GM12878 (cell line): Measurements from ENCODE around the gene EEF1A1. TPM values are rescaled to one million over a fixed set of nuclear protein-coding genes. Genes with fewer than 3 reads are reported as not detected.

ENCODE experiments used
- ATAC-seq: fragments of 200-7000 bp; cut with Tn5 transposase; 3 replicates; pipeline ENCODE4 v1.9.1; 2020; ENCODE audit warnings: mild to moderate bottlenecking, moderate library complexity
- BruUV-seq: library from RNA; stranded (reverse); fragments of 400-500 nt; replicated peaks from 2 replicates; lab custom pipeline; 2021; lab: Mats Ljungman, UMichigan
- CTCF ChIA-PET: fragments of 300-600 bp; sonication (Branson Sonifier 250); formaldehyde crosslinking; extraction: SDS; loops from one replicate; lab custom pipeline; 2021; ENCODE audit warnings: inconsistent platforms; lab: Yijun Ruan, JAX
- POLR2A ChIA-PET: fragments of 350-600 bp; formaldehyde crosslinking; extraction: SDS; loops from one replicate; lab custom pipeline; 2021; ENCODE audit warnings: inconsistent platforms; lab: Charles Lee
- RAD21 ChIA-PET: fragments of 300-600 bp; sonication (Branson Sonifier 250); formaldehyde crosslinking; loops from one replicate; lab custom pipeline; 2023; ENCODE audit warnings: antibody characterized with exemption; ENCODE audit not compliant: unreplicated experiment; lab: Charles Lee
- SMC1A ChIA-PET: fragments of 300-600 bp; sonication (Branson Sonifier 250); formaldehyde crosslinking; loops from one replicate; lab custom pipeline; 2023; ENCODE audit not compliant: unreplicated experiment, uncharacterized antibody; lab: Charles Lee
- DNase-seq: peaks from one replicate; pipeline ENCODE4 v3.0.0-alpha.2; 2011; ENCODE audit warnings: low read depth, low spot score
- FAIRE-seq: peaks from 3 replicates; lab custom pipeline; 2011; peaks lifted over from hg19 to GRCh38; lab: Jason Lieb, UNC
- H2AFZ ChIP-seq: 2 replicates; pipeline ENCODE4 v1.6.0; 2011; ENCODE audit warnings: low read depth, low read length, control low read depth; ENCODE audit not compliant: control insufficient read depth
- H3K27ac ChIP-seq: 2 replicates; pipeline ENCODE4 v1.5.1; 2011; ENCODE audit warnings: control low read depth; ENCODE audit not compliant: control insufficient read depth, insufficient read depth
- H3K27me3 ChIP-seq, 2 experiments: replicated peaks in 1 of 2; 2 replicates each; pipeline versions ENCODE4 v1.6.0 to v1.6.1; 2011; ENCODE audit warnings: low read length in 1 of 2; ENCODE audit not compliant: control insufficient read depth in 2 of 2, insufficient read depth in 2 of 2
- H3K36me3 ChIP-seq, 2 experiments: 2 replicates each; pipeline ENCODE4 v1.5.1; 2011; ENCODE audit warnings: low read length in 1 of 2; ENCODE audit not compliant: control insufficient read depth in 2 of 2, insufficient read depth in 2 of 2
- H3K4me1 ChIP-seq: 2 replicates; pipeline ENCODE4 v1.6.1; 2011; ENCODE audit warnings: mild to moderate bottlenecking, low read length, moderate library complexity, mixed read lengths; ENCODE audit not compliant: control insufficient read depth, insufficient read depth
- H3K4me2 ChIP-seq: 2 replicates; pipeline ENCODE4 v1.6.0; 2011; ENCODE audit warnings: control low read depth; ENCODE audit not compliant: control insufficient read depth, insufficient read depth
- H3K4me3 ChIP-seq: fragments of 200-600 bp; sonication (generic); 2 replicates; pipeline ENCODE4 v1.5.1; 2016
- H3K79me2 ChIP-seq: 2 replicates; pipeline ENCODE4 v1.6.0; 2011; ENCODE audit warnings: low read length; ENCODE audit not compliant: control insufficient read depth, insufficient read depth
- H3K9ac ChIP-seq: 2 replicates; pipeline ENCODE4 v1.8.0; 2011; ENCODE audit warnings: low read length, control low read depth, mixed read lengths; ENCODE audit not compliant: control insufficient read depth, insufficient read depth
- H3K9me3 ChIP-seq: replicated peaks from 3 replicates; pipeline ENCODE4 v1.5.1; 2011; ENCODE audit warnings: mild to moderate bottlenecking, low read length; ENCODE audit not compliant: control insufficient read depth, insufficient read depth
- H4K20me1 ChIP-seq: 2 replicates; pipeline ENCODE4 v1.6.0; 2011; ENCODE audit not compliant: control insufficient read depth, insufficient read depth
- BCLAF1 ChIP-seq: fragments of 450-650 bp; IDR thresholded peaks from 2 replicates; pipeline ENCODE4 v1.6.1; 2017; ENCODE audit warnings: antibody characterized with exemption, mild to moderate bottlenecking, moderate library complexity
- EP300 ChIP-seq, 2 experiments: fragments of 150-350 bp in 1 of 2; IDR thresholded peaks; 2 replicates each; pipeline ENCODE4 v1.6.1; 2011 to 2012; ENCODE audit warnings: low read depth in 2 of 2, low read length in 2 of 2, borderline replicate concordance in 1 of 2, improper control_type of control experiment in 1 of 2, inconsistent platforms in 1 of 2; ENCODE audit not compliant: control insufficient read depth in 1 of 2
- GABPA ChIP-seq: IDR thresholded peaks from 2 replicates; pipeline ENCODE4 v1.6.1; 2014; ENCODE audit warnings: antibody characterized with exemption, low read depth, mild to moderate bottlenecking, inconsistent platforms
- JUND ChIP-seq: IDR thresholded peaks from 2 replicates; pipeline ENCODE4 v1.6.1; 2012; ENCODE audit warnings: low read depth, mild to moderate bottlenecking, low read length, improper control_type of control experiment, moderate library complexity
- POU2F2 ChIP-seq: IDR thresholded peaks from 3 replicates; pipeline ENCODE4 v1.6.1; 2011; ENCODE audit warnings: low read depth, mild to moderate bottlenecking, low read length, borderline replicate concordance
- SMAD1 ChIP-seq: fragments of 450-650 bp; IDR thresholded peaks from 2 replicates; pipeline ENCODE4 v1.6.1; 2018; ENCODE audit warnings: mild to moderate bottlenecking, low read depth; ENCODE audit not compliant: partially characterized antibody
- TCF7 ChIP-seq: IDR thresholded peaks from 2 replicates; pipeline ENCODE4 v1.6.1; 2014; ENCODE audit warnings: antibody characterized with exemption, borderline replicate concordance
- ZBED1 ChIP-seq: IDR thresholded peaks from 2 replicates; pipeline ENCODE4 v1.6.1; 2016; ENCODE audit warnings: borderline replicate concordance
- WGBS: methylation state at CpG from one replicate; pipeline ENCODE4 v1.1.6; 2016; ENCODE audit warnings: low lambda C conversion rate; ENCODE audit not compliant: insufficient replicate concordance, insufficient coverage; ENCODE audit errors: missing lambda C conversion rate; 5-methylcytosine and 5-hydroxymethylcytosine counted together
- in situ Hi-C: fragments of 300-500 bp; cut with MboI; formaldehyde crosslinking; loops from 9 replicates; pipeline ENCODE4 v1.14.3; 2018; ENCODE audit warnings: mixed read lengths
- intact Hi-C: fragments of 100-400 bp; cut with micrococcal nuclease; formaldehyde crosslinking; loops from one replicate; pipeline ENCODE4 v1.14.2; 2022; ENCODE audit not compliant: unreplicated experiment
- polyA plus RNA-seq, 11 experiments: library from polyadenylated mRNA; depleted of rRNA in 4 of 11; unstranded in 6 of 11; stranded (reverse) in 5 of 11; fragments of >200 nt; fragmentation: Nextera tagmentation in 4 of 11; fragmentation: Illumina TruSeq in 1 of 11; extraction: Ambion mirVana in 4 of 11; extraction: Trizol in 1 of 11; gene quantifications; 1 replicate in 1 of 11; 2 replicates in 10 of 11; pipeline versions ENCODE4 v1.2.1 to v1.2.3, GENCODE V29; 2011 to 2016; ENCODE audit warnings: inconsistent platforms in 2 of 11, missing spikeins in 2 of 11, low read depth in 1 of 11
- total RNA-seq, 4 experiments: library from RNA; depleted of rRNA in 3 of 4; stranded (reverse); fragments of >200 nt in 3 of 4; fragmentation: Illumina TruSeq in 1 of 4; extraction: Trizol in 1 of 4; gene quantifications; 2 replicates each; pipeline versions ENCODE4 v1.2.1 to v1.2.3, GENCODE V29; 2013 to 2021
- TF ChIP-seq, protein P1 (sequence below): fragments of 450-650 bp; formaldehyde crosslinking; IDR thresholded peaks from 2 replicates; pipeline ENCODE4 v1.4.0; 2020; ENCODE audit warnings: mild to moderate bottlenecking, moderate library complexity
- TF ChIP-seq, protein P2 (sequence below), 3 experiments: IDR thresholded peaks in 2 of 3; conservative IDR thresholded peaks in 1 of 3; 2 replicates each; pipeline ENCODE4 v1.5.1; 2011; ENCODE audit warnings: low read depth in 3 of 3, low read length in 3 of 3, mild to moderate bottlenecking in 3 of 3, control low read depth in 2 of 3, moderate library complexity in 2 of 3, inconsistent platforms in 1 of 3, mixed read lengths in 1 of 3; ENCODE audit not compliant: control insufficient read depth in 2 of 3, insufficient read depth in 1 of 3; ENCODE audit errors: extremely low read depth in 1 of 3

EEF1A1 gene
- total and polyA plus RNA-seq, 10 of the 15 experiments (the other 5 are each of a cell fraction or from before 2014, with no cell fraction given) = 4,214 to 18,090 (median 14,132) TPM

DNA sequence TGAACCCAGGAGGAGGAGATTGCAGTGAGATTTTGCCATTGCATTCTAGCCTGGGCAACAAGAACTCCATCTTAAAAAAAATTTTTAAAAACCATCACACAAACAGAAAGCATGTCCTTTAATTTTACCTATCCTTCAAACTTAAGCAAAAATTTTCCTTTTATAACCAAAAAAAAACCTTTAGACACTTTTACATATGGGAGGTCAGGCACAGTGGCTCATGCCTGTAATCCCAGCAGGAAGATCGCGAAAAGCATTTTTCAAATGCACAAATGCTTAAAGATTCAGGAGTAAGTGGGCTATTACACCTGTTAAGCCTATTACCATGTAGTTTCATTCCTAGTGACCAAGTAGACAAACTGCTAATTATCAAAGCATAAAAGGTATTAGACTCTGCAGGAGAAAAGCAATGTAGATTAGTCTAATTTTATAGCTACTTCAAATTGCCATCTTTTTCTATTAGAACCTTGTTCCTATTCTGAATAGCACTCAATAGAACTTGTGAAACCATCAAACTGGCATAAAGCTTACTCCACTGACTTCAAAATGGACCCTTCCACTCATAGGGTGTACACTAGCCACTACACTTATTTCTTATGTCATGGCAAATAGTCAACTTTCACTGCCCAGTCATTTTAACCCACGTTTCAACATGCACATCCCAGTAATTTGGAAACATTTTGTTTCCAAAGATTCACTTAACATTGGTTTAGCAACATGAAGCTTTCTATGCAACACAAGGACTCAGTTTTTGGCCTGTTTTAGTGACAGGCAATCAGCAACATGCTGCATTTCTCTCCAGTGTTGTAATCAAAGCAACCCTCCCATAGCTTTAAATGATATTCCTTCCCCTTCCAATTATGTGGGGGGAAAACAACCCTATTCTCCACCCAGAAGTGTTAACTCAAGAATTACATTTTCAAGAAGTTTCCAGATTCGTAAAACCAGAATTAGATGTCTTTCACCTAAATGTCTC is 4.0 kb downstream of the EEF1A1 start:
- FAIRE-seq (no peak), ATAC-seq (no peak), DNase-seq (no peak)
- in situ Hi-C loops (loop anchor here (25.0 kb wide), 1 partner anchor 95 kb away; no protein-coding TSS in a partner anchor), intact Hi-C loops (loop anchor here (1.0 to 2.0 kb wide), 2 partner anchors 66 to 135 kb away; no protein-coding TSS in a partner anchor)
- SMC1A ChIA-PET = interaction anchor here (0.6 to 5.0 kb wide), 15 partner anchors 16 to 136 kb away, joined by 3 to 31 read pairs (median 6); partner anchors contain the start of genes MTO1 and SLC17A5
- Histone ChIP-seq H4K20me1 (peaks cover 3% of the 10 kb centered on the region; the same call in 1 of the 2 replicates), H3K27me3 (no peaks in the 10 kb centered on the region), H3K9ac (peak overlapping the region; percentile 53; the same call in 1 of the 2 replicates), H3K9me3 (no peaks in the 10 kb centered on the region), H3K79me2 (peaks cover 50% of the 10 kb centered on the region), H2AFZ (no peak overlapping the region), H3K27ac (peak overlapping the region; percentile 38; the same call in 1 of the 2 replicates), H3K4me2 (peak overlapping the region; percentile 45), H3K36me3 (peaks cover 6 to 24% of the 10 kb centered on the region in 2 experiments), H3K4me1 (peaks cover 17% of the 10 kb centered on the region), H3K4me3 (peak overlapping the region; percentile 51)
- CTCF ChIA-PET = interaction anchor here (0.6 to 5.6 kb wide), 11 partner anchors 16 to 896 kb away, joined by 3 to 127 read pairs (median 4); no protein-coding TSS in a partner anchor
- BruUV-seq = no TSS peak
- RAD21 ChIA-PET = interaction anchor here (0.6 to 5.4 kb wide), 13 partner anchors 20 to 98 kb away, joined by 3 to 51 read pairs (median 3); partner anchors contain the start of gene MTO1
- POLR2A ChIA-PET = interaction anchor here (0.6 to 2.1 kb wide), 10 partner anchors 21 to 137 kb away, joined by 3 to 7 read pairs (median 4); partner anchors contain the start of genes MTO1 and SLC17A5
- 23% methylated on average over 4 of the region's 4 CpGs for WGBS
- no peak for TF ChIP-seq EP300 (IDR thresholded peaks at IDR 0.05; ENCODE audit: borderline replicate concordance in 1 of 2, control insufficient read depth in 1 of 2, low read depth in 2 of 2, low read length in 2 of 2)
- no peak for TF ChIP-seq JUND
- no peak for TF ChIP-seq TCF7
- peak; percentile 59; the same call in 1 of the 2 replicates for TF ChIP-seq ZBED1
- TF ChIP-seq, protein P1, sequence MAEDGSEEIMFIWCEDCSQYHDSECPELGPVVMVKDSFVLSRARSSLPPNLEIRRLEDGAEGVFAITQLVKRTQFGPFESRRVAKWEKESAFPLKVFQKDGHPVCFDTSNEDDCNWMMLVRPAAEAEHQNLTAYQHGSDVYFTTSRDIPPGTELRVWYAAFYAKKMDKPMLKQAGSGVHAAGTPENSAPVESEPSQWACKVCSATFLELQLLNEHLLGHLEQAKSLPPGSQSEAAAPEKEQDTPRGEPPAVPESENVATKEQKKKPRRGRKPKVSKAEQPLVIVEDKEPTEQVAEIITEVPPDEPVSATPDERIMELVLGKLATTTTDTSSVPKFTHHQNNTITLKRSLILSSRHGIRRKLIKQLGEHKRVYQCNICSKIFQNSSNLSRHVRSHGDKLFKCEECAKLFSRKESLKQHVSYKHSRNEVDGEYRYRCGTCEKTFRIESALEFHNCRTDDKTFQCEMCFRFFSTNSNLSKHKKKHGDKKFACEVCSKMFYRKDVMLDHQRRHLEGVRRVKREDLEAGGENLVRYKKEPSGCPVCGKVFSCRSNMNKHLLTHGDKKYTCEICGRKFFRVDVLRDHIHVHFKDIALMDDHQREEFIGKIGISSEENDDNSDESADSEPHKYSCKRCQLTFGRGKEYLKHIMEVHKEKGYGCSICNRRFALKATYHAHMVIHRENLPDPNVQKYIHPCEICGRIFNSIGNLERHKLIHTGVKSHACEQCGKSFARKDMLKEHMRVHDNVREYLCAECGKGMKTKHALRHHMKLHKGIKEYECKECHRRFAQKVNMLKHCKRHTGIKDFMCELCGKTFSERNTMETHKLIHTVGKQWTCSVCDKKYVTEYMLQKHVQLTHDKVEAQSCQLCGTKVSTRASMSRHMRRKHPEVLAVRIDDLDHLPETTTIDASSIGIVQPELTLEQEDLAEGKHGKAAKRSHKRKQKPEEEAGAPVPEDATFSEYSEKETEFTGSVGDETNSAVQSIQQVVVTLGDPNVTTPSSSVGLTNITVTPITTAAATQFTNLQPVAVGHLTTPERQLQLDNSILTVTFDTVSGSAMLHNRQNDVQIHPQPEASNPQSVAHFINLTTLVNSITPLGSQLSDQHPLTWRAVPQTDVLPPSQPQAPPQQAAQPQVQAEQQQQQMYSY (CRISPR knock-in tag) = peak; percentile 32; the same call in 1 of the 2 replicates
- TF ChIP-seq, protein P2, sequence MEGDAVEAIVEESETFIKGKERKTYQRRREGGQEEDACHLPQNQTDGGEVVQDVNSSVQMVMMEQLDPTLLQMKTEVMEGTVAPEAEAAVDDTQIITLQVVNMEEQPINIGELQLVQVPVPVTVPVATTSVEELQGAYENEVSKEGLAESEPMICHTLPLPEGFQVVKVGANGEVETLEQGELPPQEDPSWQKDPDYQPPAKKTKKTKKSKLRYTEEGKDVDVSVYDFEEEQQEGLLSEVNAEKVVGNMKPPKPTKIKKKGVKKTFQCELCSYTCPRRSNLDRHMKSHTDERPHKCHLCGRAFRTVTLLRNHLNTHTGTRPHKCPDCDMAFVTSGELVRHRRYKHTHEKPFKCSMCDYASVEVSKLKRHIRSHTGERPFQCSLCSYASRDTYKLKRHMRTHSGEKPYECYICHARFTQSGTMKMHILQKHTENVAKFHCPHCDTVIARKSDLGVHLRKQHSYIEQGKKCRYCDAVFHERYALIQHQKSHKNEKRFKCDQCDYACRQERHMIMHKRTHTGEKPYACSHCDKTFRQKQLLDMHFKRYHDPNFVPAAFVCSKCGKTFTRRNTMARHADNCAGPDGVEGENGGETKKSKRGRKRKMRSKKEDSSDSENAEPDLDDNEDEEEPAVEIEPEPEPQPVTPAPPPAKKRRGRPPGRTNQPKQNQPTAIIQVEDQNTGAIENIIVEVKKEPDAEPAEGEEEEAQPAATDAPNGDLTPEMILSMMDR (IDR thresholded peaks at IDR 0.05 in 2 of 3, conservative IDR thresholded peaks at IDR 0.05 in 1 of 3; ENCODE audit: control insufficient read depth in 2 of 3, extremely low read depth in 1 of 3, insufficient read depth in 1 of 3, low read depth in 3 of 3, low read length in 3 of 3) = no peak
- no peak for TF ChIP-seq BCLAF1
- peak; percentile 38; the same call in 2 of the 3 replicates for TF ChIP-seq POU2F2
- no peak; the same call in 1 of the 2 replicates for TF ChIP-seq GABPA
- no peak for TF ChIP-seq SMAD1
